Measurements from ENCODE around the gene MGMT. TPM values are rescaled to one million over a fixed set of nuclear protein-coding genes. Genes with fewer than 3 reads are reported as not detected.

MGMT gene
- polyA plus RNA-seq, 1 of the 3 experiments (the other 2 are of a cell fraction), result 10.8 TPM

DNA sequence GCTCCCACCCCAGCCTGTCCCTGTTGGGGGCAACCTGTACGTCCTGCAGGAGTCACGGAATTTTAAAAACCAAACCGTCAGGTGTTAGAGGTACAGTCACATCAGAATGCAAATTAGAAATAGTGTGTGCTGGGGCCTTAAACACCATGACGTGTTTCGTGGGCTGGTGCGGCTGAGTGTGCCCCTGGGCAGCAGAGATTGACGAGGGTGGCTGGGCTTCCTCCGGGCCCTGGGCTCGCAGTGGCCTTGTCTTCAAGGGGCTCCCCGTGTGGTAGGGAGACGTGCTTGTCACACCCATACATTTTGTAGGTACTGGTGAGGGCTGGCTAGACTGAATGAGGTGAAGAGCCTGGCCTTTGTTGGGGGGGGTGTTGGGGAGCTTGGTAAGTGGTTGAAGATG lies 7.6 kb downstream of the MGMT start (continued):
- TF ChIP-seq MEF2A (IDR thresholded peaks at IDR 0.05; ENCODE audit: borderline replicate concordance, low read depth), result no peak
- no peak for TF ChIP-seq EZH2phosphoT487 (IDR thresholded peaks at IDR 0.05; ENCODE audit: borderline replicate concordance, low read depth)
- TF ChIP-seq RFX5 (IDR thresholded peaks at IDR 0.05; ENCODE audit: low read length), result no peak
- TF ChIP-seq, protein P1, sequence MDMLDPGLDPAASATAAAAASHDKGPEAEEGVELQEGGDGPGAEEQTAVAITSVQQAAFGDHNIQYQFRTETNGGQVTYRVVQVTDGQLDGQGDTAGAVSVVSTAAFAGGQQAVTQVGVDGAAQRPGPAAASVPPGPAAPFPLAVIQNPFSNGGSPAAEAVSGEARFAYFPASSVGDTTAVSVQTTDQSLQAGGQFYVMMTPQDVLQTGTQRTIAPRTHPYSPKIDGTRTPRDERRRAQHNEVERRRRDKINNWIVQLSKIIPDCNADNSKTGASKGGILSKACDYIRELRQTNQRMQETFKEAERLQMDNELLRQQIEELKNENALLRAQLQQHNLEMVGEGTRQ (IDR thresholded peaks at IDR 0.05; ENCODE audit: borderline replicate concordance, low read depth, low read length), result no peak

DNA sequence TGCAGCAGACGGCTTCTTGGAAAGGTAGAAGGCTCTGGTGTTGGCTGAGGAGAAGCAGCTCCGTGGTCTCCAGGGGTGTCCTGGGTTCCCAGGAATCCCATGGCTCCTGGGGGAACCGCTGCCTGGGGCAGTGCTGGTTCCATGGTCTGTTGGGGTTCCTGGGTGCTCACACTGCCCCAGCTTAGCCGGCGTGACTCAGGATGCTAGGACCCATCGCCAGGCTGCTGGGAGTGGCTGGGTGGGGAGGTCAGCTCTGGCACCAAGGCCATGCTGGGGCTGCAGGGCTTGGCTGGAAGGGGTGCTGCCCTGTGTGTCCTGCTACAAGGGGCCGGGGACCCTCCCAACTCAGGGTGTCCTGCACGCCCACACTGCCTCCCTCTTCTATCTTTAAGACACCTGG lies 9.4 kb downstream of the MGMT start:
- H3K36me3 ChIP-seq (replicated peaks in 1 of 2; ENCODE audit: control insufficient read depth in 1 of 2, insufficient read depth in 2 of 2, low read length in 1 of 2), result no peaks in the 10 kb centered on the region
- ChIA-PET POLR2A (no interaction called here), CTCF (interaction anchor here (1.0 kb wide), 1 partner anchor 18 kb away, joined by 3 read pairs; no protein-coding TSS in a partner anchor)
- H4K20me1 ChIP-seq (ENCODE audit: insufficient read depth), result no peaks in the 10 kb centered on the region
- H3F3A ChIP-seq (replicated peaks; ENCODE audit: insufficient read depth), result no peaks in the 10 kb centered on the region
- H3K9me3 ChIP-seq, result 0 out of 2 replicates have a peak, but pooled peaks cover under 1% of the 10 kb centered on the region
- no peak for DNase-seq
- H3K27me3 ChIP-seq (ENCODE audit: insufficient read depth), result no peaks in the 10 kb centered on the region
- no peak overlapping the region for H3K4me3 ChIP-seq (ENCODE audit: low read depth in 2 of 2, low read length in 1 of 2)
- TF ChIP-seq POLR2AphosphoS5 (IDR thresholded peaks at IDR 0.05; ENCODE audit: low read depth, low read length) (no peak), FOSL2 (IDR thresholded peaks at IDR 0.05; ENCODE audit: borderline replicate concordance, low read depth) (no peak), MAX (IDR thresholded peaks at IDR 0.05; ENCODE audit: low read depth) (no peak), SMC3 (IDR thresholded peaks at IDR 0.05; ENCODE audit: low read depth, low read length) (no peak), FOXJ3 (CRISPR knock-in tag; IDR thresholded peaks at IDR 0.05) (no peak), FOXM1 (IDR thresholded peaks at IDR 0.05; ENCODE audit: low read depth) (no peak), PBX3 (IDR thresholded peaks at IDR 0.05) (no peak), RCOR1 (IDR thresholded peaks at IDR 0.05; ENCODE audit: low read length) (no peak), NRF1 (IDR thresholded peaks at IDR 0.05; ENCODE audit: low read depth, low read length) (no peak), MXI1 (IDR thresholded peaks at IDR 0.05; ENCODE audit: low read depth, low read length) (no peak), SIN3A (IDR thresholded peaks at IDR 0.05; ENCODE audit: borderline replicate concordance, low read depth, low read length) (no peak), RFX5 (IDR thresholded peaks at IDR 0.05; ENCODE audit: low read length) (no peak), EZH2phosphoT487 (IDR thresholded peaks at IDR 0.05; ENCODE audit: borderline replicate concordance, low read depth) (no peak), MEF2A (IDR thresholded peaks at IDR 0.05; ENCODE audit: borderline replicate concordance, low read depth) (no peak), RAD21 (IDR thresholded peaks at IDR 0.05; ENCODE audit: low read length) (no peak), TEAD4 (IDR thresholded peaks at IDR 0.05; ENCODE audit: borderline replicate concordance, insufficient read depth) (no peak), REST (IDR thresholded peaks at IDR 0.05; ENCODE audit: low read depth, low read length) (no peak)
- TF ChIP-seq, protein P2, sequence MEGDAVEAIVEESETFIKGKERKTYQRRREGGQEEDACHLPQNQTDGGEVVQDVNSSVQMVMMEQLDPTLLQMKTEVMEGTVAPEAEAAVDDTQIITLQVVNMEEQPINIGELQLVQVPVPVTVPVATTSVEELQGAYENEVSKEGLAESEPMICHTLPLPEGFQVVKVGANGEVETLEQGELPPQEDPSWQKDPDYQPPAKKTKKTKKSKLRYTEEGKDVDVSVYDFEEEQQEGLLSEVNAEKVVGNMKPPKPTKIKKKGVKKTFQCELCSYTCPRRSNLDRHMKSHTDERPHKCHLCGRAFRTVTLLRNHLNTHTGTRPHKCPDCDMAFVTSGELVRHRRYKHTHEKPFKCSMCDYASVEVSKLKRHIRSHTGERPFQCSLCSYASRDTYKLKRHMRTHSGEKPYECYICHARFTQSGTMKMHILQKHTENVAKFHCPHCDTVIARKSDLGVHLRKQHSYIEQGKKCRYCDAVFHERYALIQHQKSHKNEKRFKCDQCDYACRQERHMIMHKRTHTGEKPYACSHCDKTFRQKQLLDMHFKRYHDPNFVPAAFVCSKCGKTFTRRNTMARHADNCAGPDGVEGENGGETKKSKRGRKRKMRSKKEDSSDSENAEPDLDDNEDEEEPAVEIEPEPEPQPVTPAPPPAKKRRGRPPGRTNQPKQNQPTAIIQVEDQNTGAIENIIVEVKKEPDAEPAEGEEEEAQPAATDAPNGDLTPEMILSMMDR (IDR thresholded peaks at IDR 0.05), result no peak
- TF ChIP-seq, protein P1 (IDR thresholded peaks at IDR 0.05; ENCODE audit: borderline replicate concordance, low read depth, low read length), result no peak
- no peaks in the 10 kb centered on the region for H3K9me2 ChIP-seq
- no peaks in the 10 kb centered on the region for H3K79me2 ChIP-seq (ENCODE audit: insufficient read depth)
- H3K9ac ChIP-seq, result no peak overlapping the region
- no peak overlapping the region for H3K27ac ChIP-seq (ENCODE audit: low read depth in 2 of 2, low read length in 1 of 2)
- WGBS (ENCODE audit: low lambda C conversion rate), result 43% methylated on average over 5 of the region's 8 CpGs
- no peak overlapping the region for H3K4me2 ChIP-seq
- H3K4me1 ChIP-seq (ENCODE audit: control insufficient read depth in 1 of 2, insufficient read depth in 2 of 2, low read depth in 1 of 2, low read length in 1 of 2), result no peaks in the 10 kb centered on the region; a peak in 1 of 4 replicates
- no peak overlapping the region for H2AFZ ChIP-seq (ENCODE audit: low read depth)

Data from SK-N-SH (cell line).